Activated CD4-positive, alpha-beta T cell treated with anti-CD3 and anti-CD28 coated beads for 36 hours (primary cell): ENCODE data around the gene THAP10. TPM values are rescaled to one million over a fixed set of nuclear protein-coding genes. Genes with fewer than 3 reads are reported as not detected.
"Not testable (repeated sequence)": the region's sequence is repeated elsewhere in the genome, so short reads cannot be mapped to it uniquely, and the experiment has no call there.

ENCODE experiments used
- ATAC-seq: fragments of 200-7000 bp; cut with Tn5 transposase; one replicate; pipeline ENCODE4 v1.10.0; 2021; ENCODE audit warnings: mild to moderate bottlenecking, moderate library complexity
- CTCF ChIA-PET: fragments of 350-600 bp; sonication (Branson Sonifier 250); formaldehyde crosslinking; loops from one replicate; lab custom pipeline; 2021; ENCODE audit warnings: antibody characterized with exemption; lab: Charles Lee
- POLR2A ChIA-PET: fragments of 350-600 bp; sonication (Branson Sonifier 250); formaldehyde crosslinking; loops from one replicate; lab custom pipeline; 2021; ENCODE audit warnings: antibody characterized with exemption, inconsistent platforms; lab: Charles Lee
- DNase-seq: peaks from one replicate; pipeline ENCODE4 v3.0.0-alpha.2; 2020
- H3K27ac Mint-ChIP-seq: one replicate; pipeline ENCODE4 v1.8.0; 2021; ENCODE audit warnings: mixed read lengths
- H3K27me3 Mint-ChIP-seq: one replicate; pipeline ENCODE4 v1.8.0; 2021; ENCODE audit warnings: mixed read lengths
- H3K36me3 Mint-ChIP-seq: one replicate; pipeline ENCODE4 v1.8.0; 2021; ENCODE audit warnings: low read depth, mixed read lengths
- H3K4me1 Mint-ChIP-seq: one replicate; pipeline ENCODE4 v1.8.0; 2021; ENCODE audit warnings: mixed read lengths
- H3K4me3 Mint-ChIP-seq: one replicate; pipeline ENCODE4 v1.8.0; 2021; ENCODE audit warnings: mild to moderate bottlenecking, moderate library complexity, mixed read lengths
- H3K9me3 Mint-ChIP-seq: one replicate; pipeline ENCODE4 v1.8.0; 2021; ENCODE audit warnings: low read depth, mixed read lengths
- intact Hi-C, 2 experiments: fragments of 100-400 bp; cut with DNase I in 1 of 2; cut with micrococcal nuclease in 1 of 2; formaldehyde crosslinking; loops; one replicate each; pipeline versions ENCODE4 v1.14.2 to v1.15.1; 2022 to 2024; cut with DNase I, micrococcal nuclease
- total RNA-seq, 2 experiments: library from RNA; stranded (reverse); gene quantifications; one replicate each; pipeline ENCODE4 v1.2.3, GENCODE V29; 2021

Gene THAP10
- total RNA-seq, 2 experiments from 2014 or later: 0.12 to 0.27 TPM

GRCh38 chr15:70859322-70859908 lies 32.8 kb downstream of the THAP10 start:
- DNase-seq (no peak), ATAC-seq (no peak)
- H3K36me3 Mint-ChIP-seq: no peaks in the 10 kb centered on the region
- peaks cover 16% of the 10 kb centered on the region for H3K27me3 Mint-ChIP-seq
- ChIA-PET POLR2A (interaction anchor here (0.6 kb wide), 1 partner anchor 141 kb away, joined by 3 read pairs; no protein-coding TSS in a partner anchor), CTCF (interaction anchor here (1.0 to 1.2 kb wide), 3 partner anchors 10 to 47 kb away, joined by 3 to 5 read pairs (median 3); no protein-coding TSS in a partner anchor)
- peaks cover 2% of the 10 kb centered on the region for H3K4me1 Mint-ChIP-seq
- H3K27ac Mint-ChIP-seq: no peak overlapping the region
- H3K9me3 Mint-ChIP-seq: no peaks in the 10 kb centered on the region
- intact Hi-C loops: no loop called here
- no peak overlapping the region for H3K4me3 Mint-ChIP-seq

GRCh38 chr15:70858614-70859321 lies 33.5 kb downstream of the THAP10 start:
- ATAC-seq, H3K36me3 Mint-ChIP-seq, H3K9me3 Mint-ChIP-seq, DNase-seq, POLR2A ChIA-PET, H3K4me3 Mint-ChIP-seq, intact Hi-C loops, H3K4me1 Mint-ChIP-seq, H3K27ac Mint-ChIP-seq: not testable (repeated sequence)
- peaks cover 18% of the 10 kb centered on the region for H3K27me3 Mint-ChIP-seq
- CTCF ChIA-PET: interaction anchor here (1.0 to 1.2 kb wide), 3 partner anchors 11 to 48 kb away, joined by 3 to 5 read pairs (median 3); no protein-coding TSS in a partner anchor

GRCh38 chr15:70857562-70858285 lies 34.5 kb downstream of the THAP10 start:
- Mint-ChIP-seq H3K4me1 (peaks cover 3% of the 10 kb centered on the region), H3K27me3 (peaks cover 24% of the 10 kb centered on the region), H3K9me3 (no peaks in the 10 kb centered on the region), H3K36me3 (no peaks in the 10 kb centered on the region), H3K4me3 (no peak overlapping the region), H3K27ac (no peak overlapping the region)
- ChIA-PET POLR2A (no interaction called here), CTCF (interaction anchor here (1.6 kb wide), 1 partner anchor 17 kb away, joined by 4 read pairs; no protein-coding TSS in a partner anchor)
- DNase-seq (no peak), ATAC-seq (no peak)
- intact Hi-C loops: no loop called here

GRCh38 chr15:70856884-70857561 lies 35.2 kb downstream of the THAP10 start:
- peaks cover 28% of the 10 kb centered on the region for H3K27me3 Mint-ChIP-seq
- ATAC-seq (no peak), DNase-seq (no peak)
- H3K27ac Mint-ChIP-seq: no peak overlapping the region
- POLR2A ChIA-PET: no interaction called here
- H3K4me1 Mint-ChIP-seq: peaks cover 3% of the 10 kb centered on the region
- no peaks in the 10 kb centered on the region for H3K9me3 Mint-ChIP-seq
- CTCF ChIA-PET: interaction anchor here (0.5 to 1.6 kb wide), 2 partner anchors 18 to 57 kb away, joined by 3 to 4 read pairs; no protein-coding TSS in a partner anchor
- H3K4me3 Mint-ChIP-seq: no peak overlapping the region
- intact Hi-C loops: no loop called here
- H3K36me3 Mint-ChIP-seq: no peaks in the 10 kb centered on the region

- POLR2A ChIA-PET: no interaction called here
- ATAC-seq: no peak
- CTCF ChIA-PET: interaction anchor here (0.5 to 1.6 kb wide), 3 partner anchors 18 to 176 kb away, joined by 3 to 4 read pairs (median 3); no protein-coding TSS in a partner anchor
- no peak for DNase-seq
- no peaks in the 10 kb centered on the region for H3K9me3 Mint-ChIP-seq
- H3K27me3 Mint-ChIP-seq: peaks cover 32% of the 10 kb centered on the region
- H3K4me3 Mint-ChIP-seq: no peak overlapping the region
- no peaks in the 10 kb centered on the region for H3K36me3 Mint-ChIP-seq
- peaks cover 3% of the 10 kb centered on the region for H3K4me1 Mint-ChIP-seq
- intact Hi-C loops: no loop called here
- no peak overlapping the region for H3K27ac Mint-ChIP-seq
These were observed 35.9 kb downstream of the THAP10 start for GRCh38 chr15:70856177-70856883.

- H3K27me3 Mint-ChIP-seq: peaks cover 35% of the 10 kb centered on the region
- H3K27ac Mint-ChIP-seq: no peak overlapping the region
- intact Hi-C loops: no loop called here
- ChIA-PET CTCF (interaction anchor here (1.1 to 1.6 kb wide), 2 partner anchors 19 to 175 kb away, joined by 3 to 4 read pairs; no protein-coding TSS in a partner anchor), POLR2A (no interaction called here)
- no peak for ATAC-seq
- no peaks in the 10 kb centered on the region for H3K36me3 Mint-ChIP-seq
- no peak for DNase-seq
- H3K9me3 Mint-ChIP-seq: no peaks in the 10 kb centered on the region
- peaks cover 3% of the 10 kb centered on the region for H3K4me1 Mint-ChIP-seq
- no peak overlapping the region for H3K4me3 Mint-ChIP-seq
These were observed 36.5 kb downstream of the THAP10 start for GRCh38 chr15:70855764-70856163.

GRCh38 chr15:70854666-70854976 lies 37.6 kb downstream of the THAP10 start:
- Mint-ChIP-seq H3K36me3 (no peaks in the 10 kb centered on the region), H3K4me1 (peaks cover 3% of the 10 kb centered on the region), H3K9me3 (no peaks in the 10 kb centered on the region), H3K4me3 (peak overlapping the region; percentile 63), H3K27me3 (peaks cover 44% of the 10 kb centered on the region), H3K27ac (no peak overlapping the region)
- no peak for ATAC-seq
- DNase-seq: no peak
- POLR2A ChIA-PET: no interaction called here
- intact Hi-C loops: no loop called here
- CTCF ChIA-PET: interaction anchor here (0.5 kb wide), 1 partner anchor 11 kb away, joined by 3 read pairs; no protein-coding TSS in a partner anchor

GRCh38 chr15:70853973-70854665 lies 38.1 kb downstream of the THAP10 start, which contains the start of gene LARP6:
TSS of gene LARP6 (minus strand) at chr15:70854157. CDS start at chr15:70854088, 69 bp downstream.
- peaks cover 44% of the 10 kb centered on the region for H3K27me3 Mint-ChIP-seq
- no peak within 1 kb of the TSS for H3K27ac Mint-ChIP-seq
- ATAC-seq (peak; percentile 63), DNase-seq (peak; percentile 43)
- intact Hi-C loops: no loop called here
- CTCF ChIA-PET: interaction anchor here (0.5 to 0.8 kb wide), 2 partner anchors 11 to 55 kb away, joined by 3 read pairs; no protein-coding TSS in a partner anchor
- peaks cover 3% of the 10 kb centered on the region for H3K4me1 Mint-ChIP-seq
- no peaks in the 10 kb centered on the region for H3K9me3 Mint-ChIP-seq
- H3K4me3 Mint-ChIP-seq: peak within 1 kb of the TSS; percentile 63
- POLR2A ChIA-PET: no interaction called here
- H3K36me3 Mint-ChIP-seq: no peaks in the 10 kb centered on the region

- peak overlapping the region; percentile 45 for H3K4me3 Mint-ChIP-seq
- H3K4me1 Mint-ChIP-seq: peaks cover 3% of the 10 kb centered on the region
- DNase-seq: peak; percentile 49
- peaks cover 43% of the 10 kb centered on the region for H3K27me3 Mint-ChIP-seq
- no peaks in the 10 kb centered on the region for H3K9me3 Mint-ChIP-seq
- ChIA-PET CTCF (interaction anchor here (0.8 kb wide), 1 partner anchor 56 kb away, joined by 3 read pairs; no protein-coding TSS in a partner anchor), POLR2A (no interaction called here)
- peak; percentile 63 for ATAC-seq
- H3K27ac Mint-ChIP-seq: no peak overlapping the region
- intact Hi-C loops: no loop called here
- H3K36me3 Mint-ChIP-seq: no peaks in the 10 kb centered on the region
These were observed 38.8 kb downstream of the THAP10 start for GRCh38 chr15:70853318-70853972.
